Activated CD8-positive, alpha-beta memory T cell treated with anti-CD3 and anti-CD28 coated beads, Interleukin-2, amount 50 U/mL, for 4 hours (primary cell): ENCODE measurements around the gene KCNIP3.
"Not testable (repeated sequence)": the region's sequence is repeated elsewhere in the genome, so short reads cannot be mapped to it uniquely, and the experiment has no call there.

ENCODE experiments used
- DNase-seq: peaks from one replicate; pipeline ENCODE4 v3.0.0-alpha.2; 2020

KCNIP3 gene

DNA sequence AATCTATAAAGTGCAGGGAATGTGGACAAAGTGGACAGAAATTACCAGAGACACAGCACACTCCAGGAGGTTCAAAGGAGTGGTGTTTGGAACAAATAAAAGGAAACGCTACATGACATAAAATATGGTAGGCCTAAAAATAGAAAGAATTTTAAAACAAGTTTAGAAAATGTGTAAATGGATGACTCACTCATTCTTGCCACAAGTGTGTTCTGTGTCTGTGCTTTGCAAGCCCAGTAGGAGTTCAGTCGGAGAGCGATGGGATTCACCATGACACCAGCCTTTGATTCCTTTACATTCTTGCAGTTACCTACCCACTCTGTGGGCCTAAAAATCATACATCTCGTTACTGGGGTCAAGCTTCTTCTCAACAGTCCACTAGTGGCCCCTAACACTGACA lies 136.2 kb downstream of the KCNIP3 start:
- DNase-seq = not testable (repeated sequence)

- DNase-seq = not testable (repeated sequence)
Measured at GRCh38 chr2:95433973-95434372, 136.8 kb downstream of the KCNIP3 start.

DNA sequence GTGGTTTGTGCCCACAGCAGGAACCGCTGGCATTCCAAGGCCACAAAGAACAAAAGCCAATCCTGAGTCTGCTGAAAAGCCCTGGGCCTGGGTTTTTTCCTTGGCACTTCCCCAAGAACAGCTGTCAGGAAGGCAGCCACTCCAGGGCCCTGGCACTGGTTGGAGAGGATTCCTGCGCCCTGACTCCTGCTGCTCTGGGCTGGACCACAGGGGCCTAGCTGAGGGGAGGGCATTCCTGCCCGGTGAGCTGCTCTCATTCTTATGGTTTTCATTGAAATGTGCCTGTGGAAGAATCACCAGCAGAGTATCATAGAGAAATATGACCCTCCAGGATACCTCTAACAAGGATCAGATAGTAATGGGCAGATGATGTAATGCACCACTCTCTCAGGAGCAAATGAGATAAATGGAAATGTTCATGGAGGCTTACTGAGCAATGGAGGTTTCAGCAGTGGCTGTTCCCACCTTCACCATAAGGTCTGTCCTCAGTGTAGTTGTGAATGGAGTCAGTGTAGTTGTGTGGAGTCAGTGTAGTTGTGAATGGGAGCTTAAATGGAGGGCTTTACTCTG lies 137.4 kb downstream of the KCNIP3 start:
- not testable (repeated sequence) for DNase-seq

- DNase-seq = not testable (repeated sequence)
Measured at GRCh38 chr2:95435162-95435871, 138.2 kb downstream of the KCNIP3 start.
